K562 (cell line): ENCODE measurements around the gene HPD. TPM values are rescaled to one million over a fixed set of nuclear protein-coding genes. Genes with fewer than 3 reads are reported as not detected.
A peak's percentile ranks its signal among the peaks of the same experiment; 100 is the strongest.

Experiments
- ATAC-seq: fragments of 200-7000 bp; cut with Tn5 transposase; 3 replicates; pipeline ENCODE4 v1.9.1; 2020; ENCODE audit warnings: moderate library complexity
- BruUV-seq: library from RNA; stranded (reverse); fragments of 400-500 nt; replicated peaks from 2 replicates; lab custom pipeline; 2021; lab: Mats Ljungman, UMichigan
- CTCF ChIA-PET: fragments of 300-600 bp; formaldehyde crosslinking; extraction: SDS; loops from one replicate; lab custom pipeline; 2021; ENCODE audit warnings: low intra/inter-chr PET ratio; lab: Yijun Ruan, JAX
- POLR2A ChIA-PET: fragments of 300-600, 350-650 bp; sonication (Branson Sonifier 250); formaldehyde crosslinking; extraction: SDS; loops from one replicate; lab custom pipeline; 2021; ENCODE audit warnings: antibody characterized with exemption, inconsistent platforms; lab: Yijun Ruan, JAX
- DNase-seq, 4 experiments: peaks; one replicate each; pipeline versions ENCODE4 v3.0.0 to v3.0.0-alpha.2; 2011 to 2018; ENCODE audit warnings: low spot score in 3 of 4, mixed read lengths in 3 of 4; ENCODE audit errors: extremely low read depth in 1 of 4
- FAIRE-seq: peaks from 2 replicates; lab custom pipeline; 2011; peaks lifted over from hg19 to GRCh38; lab: Jason Lieb, UNC
- H2AFZ ChIP-seq: 2 replicates; pipeline ENCODE4 v1.6.0; 2011; ENCODE audit warnings: low read depth, low read length, control low read depth, inconsistent platforms
- H3K27ac ChIP-seq: fragments of 200-600 bp; 3 replicates; pipeline ENCODE4 v1.8.0; 2011; ENCODE audit warnings: low read depth, mild to moderate bottlenecking, control low read depth, inconsistent platforms, low read length, moderate library complexity, mixed read lengths; ENCODE audit errors: extremely low read depth
- H3K27me3 ChIP-seq, 2 experiments: fragments of 300-600 bp in 1 of 2; 2 replicates in 1 of 2; 3 replicates in 1 of 2; pipeline versions ENCODE4 v1.6.0 to v1.8.0; 2011; ENCODE audit warnings: inconsistent platforms in 2 of 2, low read length in 2 of 2, mild to moderate bottlenecking in 1 of 2, mixed read lengths in 1 of 2, moderate library complexity in 1 of 2; ENCODE audit not compliant: control insufficient read depth in 2 of 2, insufficient read depth in 2 of 2
- H3K36me3 ChIP-seq: fragments of 300-600 bp; 3 replicates; pipeline ENCODE4 v1.8.0; 2011; ENCODE audit warnings: mild to moderate bottlenecking, low read length, inconsistent platforms; ENCODE audit not compliant: control insufficient read depth, insufficient read depth
- H3K4me1 ChIP-seq, 2 experiments: fragments of 200-600 bp in 1 of 2; replicated peaks in 1 of 2; 2 replicates in 1 of 2; 3 replicates in 1 of 2; pipeline versions ENCODE4 v1.5.1 to v1.8.0; 2011; ENCODE audit warnings: inconsistent platforms in 2 of 2, low read length in 2 of 2, mild to moderate bottlenecking in 1 of 2, mixed read lengths in 1 of 2, moderate library complexity in 1 of 2; ENCODE audit not compliant: control insufficient read depth in 2 of 2, insufficient read depth in 2 of 2
- H3K4me2 ChIP-seq: 2 replicates; pipeline ENCODE4 v1.6.1; 2011; ENCODE audit warnings: low read length, control low read depth, inconsistent platforms, mixed read lengths; ENCODE audit not compliant: insufficient read depth
- H3K4me3 ChIP-seq: fragments of 200-600 bp; sonication (generic), shearing (Covaris generic); 2 replicates; pipeline ENCODE4 v1.5.1; 2016; ENCODE audit warnings: control low read depth, inconsistent platforms
- H3K79me2 ChIP-seq: fragments of 200-600 bp; 3 replicates; pipeline ENCODE4 v1.8.0; 2011; ENCODE audit warnings: low read length, inconsistent platforms; ENCODE audit not compliant: control insufficient read depth, insufficient read depth
- H3K9ac ChIP-seq, 2 experiments: 2 replicates each; pipeline versions ENCODE4 v1.6.0 to v1.6.1; 2011; ENCODE audit warnings: low read depth in 2 of 2, low read length in 2 of 2, control low read depth in 1 of 2, inconsistent platforms in 1 of 2, mild to moderate bottlenecking in 1 of 2, mixed read lengths in 1 of 2; ENCODE audit not compliant: insufficient read depth in 1 of 2
- H3K9me1 ChIP-seq: one replicate; pipeline ENCODE4 v1.6.0; 2011; ENCODE audit warnings: inconsistent platforms, mild to moderate bottlenecking, low read length, moderate library complexity; ENCODE audit not compliant: control insufficient read depth, insufficient read depth
- H3K9me3 ChIP-seq: replicated peaks from 2 replicates; pipeline ENCODE4 v1.5.1; 2011; ENCODE audit warnings: low read depth, low read length, inconsistent platforms; ENCODE audit not compliant: control insufficient read depth, insufficient read depth
- H4K20me1 ChIP-seq: replicated peaks from 2 replicates; pipeline ENCODE4 v1.6.1; 2011; ENCODE audit warnings: low read length, inconsistent platforms, mixed read lengths; ENCODE audit not compliant: control insufficient read depth, insufficient read depth
- ARID1B ChIP-seq: fragments of 450-650 bp; IDR thresholded peaks from 2 replicates; pipeline ENCODE4 v1.6.1; 2016; ENCODE audit warnings: antibody characterized with exemption, mild to moderate bottlenecking, inconsistent platforms
- DPF2 ChIP-seq: fragments of 450-650 bp; IDR thresholded peaks from 2 replicates; pipeline ENCODE4 v1.6.1; 2016
- HIVEP1 ChIP-seq: fragments of 250-450 bp; sonication (Bioruptor Pico); IDR thresholded peaks from 2 replicates; pipeline ENCODE4 v1.4.0; 2020; ENCODE audit warnings: mild to moderate bottlenecking
- SAFB ChIP-seq: fragments of 200-400 bp; formaldehyde crosslinking; IDR thresholded peaks from 2 replicates; pipeline ENCODE4 v1.6.1; 2017; ENCODE audit warnings: low read depth, low read length, borderline replicate concordance
- TCF7L2 ChIP-seq: fragments of 150-350 bp; IDR thresholded peaks from 2 replicates; pipeline ENCODE4 v1.6.1; 2016; ENCODE audit warnings: low read depth, mild to moderate bottlenecking, low read length, moderate library complexity
- ZFP36 ChIP-seq: fragments of 150-350 bp; IDR thresholded peaks from 2 replicates; pipeline ENCODE4 v1.6.1; 2018; ENCODE audit warnings: low read length, low read depth; ENCODE audit not compliant: partially characterized antibody
- ZKSCAN8 ChIP-seq: fragments of 200-800 bp; sonication (Bioruptor generic); IDR thresholded peaks from 2 replicates; pipeline ENCODE4 v1.6.1; 2016; ENCODE audit warnings: missing genetic modification characterization, missing compliant biosample characterization
- ZNF764 ChIP-seq: fragments of 250-450 bp; sonication (Bioruptor Pico); IDR thresholded peaks from 2 replicates; pipeline ENCODE4 v1.4.0; 2020; ENCODE audit warnings: low read depth, mild to moderate bottlenecking, moderate library complexity
- WGBS: fragments of 100-300 bp; shearing (Covaris generic); methylation state at CpG from one replicate; pipeline ENCODE4 v1.1.6; 2016; ENCODE audit warnings: low coverage, mixed read lengths; ENCODE audit not compliant: insufficient coverage; ENCODE audit errors: missing lambda C conversion rate; 5-methylcytosine and 5-hydroxymethylcytosine counted together
- in situ Hi-C: fragments of 300-500 bp; cut with MboI; formaldehyde crosslinking; loops from 4 replicates; pipeline ENCODE4 v1.15.0; 2018; ENCODE audit warnings: inconsistent platforms, mixed read lengths
- intact Hi-C: fragments of 100-400 bp; cut with micrococcal nuclease; formaldehyde crosslinking; loops from 2 replicates; pipeline ENCODE4 v1.14.2; 2022
- polyA plus RNA-seq, 8 experiments: library from polyadenylated mRNA; depleted of rRNA in 4 of 8; stranded (reverse) in 5 of 8; unstranded in 3 of 8; fragments of >200 nt; fragmentation: Nextera tagmentation in 2 of 8; fragmentation: Illumina TruSeq in 1 of 8; extraction: Ambion mirVana in 2 of 8; extraction: Trizol in 1 of 8; gene quantifications; 2 replicates each; pipeline versions ENCODE4 v1.2.1 to v1.2.3, GENCODE V29; 2011 to 2014; ENCODE audit warnings: inconsistent platforms in 1 of 8, missing spikeins in 1 of 8
- total RNA-seq, 7 experiments: library from RNA; depleted of rRNA in 6 of 7; stranded (reverse); fragments of >200 nt in 6 of 7; fragmentation: Illumina TruSeq in 2 of 7; extraction: Trizol in 2 of 7; gene quantifications; 2 replicates each; pipeline versions ENCODE4 v1.2.1 to v1.2.3, GENCODE V29; 2011 to 2021; ENCODE audit warnings: low replicate concordance in 1 of 7
- TF ChIP-seq, protein P1 (sequence below): fragments of 250-450 bp; sonication (Bioruptor Pico); IDR thresholded peaks from 2 replicates; pipeline ENCODE4 v1.5.0; 2021; ENCODE audit warnings: mild to moderate bottlenecking, borderline replicate concordance
- TF ChIP-seq, protein P2 (sequence below): fragments of 150-350 bp; IDR thresholded peaks from 2 replicates; pipeline ENCODE4 v1.6.1; 2014; ENCODE audit warnings: low read depth, mild to moderate bottlenecking, low read length, borderline replicate concordance

Gene HPD
- total and polyA plus RNA-seq, 9 of the 15 experiments (the other 6 are each of a cell fraction or from before 2014, with no cell fraction given), result 0.06 to 0.29 (median 0.07) TPM; not detected in 4

DNA sequence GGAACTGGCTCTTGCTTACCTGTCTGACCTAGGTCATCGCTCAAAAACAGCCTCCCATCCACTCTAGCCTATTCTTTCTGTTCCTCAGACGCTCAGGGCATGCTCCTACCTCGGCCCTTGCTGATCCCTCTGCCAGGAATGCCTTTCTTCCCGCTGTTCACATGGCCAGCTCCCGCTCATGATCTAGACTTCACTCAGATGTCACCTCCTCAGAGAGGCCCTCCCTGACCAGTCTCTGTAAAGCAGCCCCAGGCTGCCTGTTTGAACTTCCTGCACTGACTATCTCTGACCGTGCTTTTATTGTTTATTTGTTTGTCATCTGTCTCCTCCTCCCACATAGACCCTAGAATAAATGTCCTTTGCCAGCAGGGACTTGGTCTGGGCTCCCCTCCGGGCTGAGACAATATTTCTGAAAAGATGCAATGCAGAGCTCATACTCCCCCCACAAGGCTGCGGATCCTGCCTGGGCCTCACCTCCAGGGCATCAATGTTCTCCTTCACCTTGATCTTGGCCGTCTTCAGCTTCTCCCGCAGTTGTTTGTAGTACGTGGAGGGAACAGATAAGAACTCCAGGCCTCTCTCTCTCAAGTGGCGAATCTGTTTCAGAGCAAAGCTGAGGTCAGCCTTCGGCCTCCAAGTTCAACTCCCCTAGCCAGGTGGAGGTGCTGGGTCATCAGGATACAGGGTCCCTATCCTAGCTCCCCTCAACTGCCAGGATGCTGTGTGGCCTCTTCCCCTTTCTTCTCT, 15.2 kb downstream of the HPD start (continued):
- TF ChIP-seq ZFP36 (peak; percentile 98), ARID1B (peak; percentile 65), DPF2 (0 out of 2 replicates have a peak, but pooled peaks have one; percentile 41)
- TF ChIP-seq, all 486 proteins: peak for 24

DNA sequence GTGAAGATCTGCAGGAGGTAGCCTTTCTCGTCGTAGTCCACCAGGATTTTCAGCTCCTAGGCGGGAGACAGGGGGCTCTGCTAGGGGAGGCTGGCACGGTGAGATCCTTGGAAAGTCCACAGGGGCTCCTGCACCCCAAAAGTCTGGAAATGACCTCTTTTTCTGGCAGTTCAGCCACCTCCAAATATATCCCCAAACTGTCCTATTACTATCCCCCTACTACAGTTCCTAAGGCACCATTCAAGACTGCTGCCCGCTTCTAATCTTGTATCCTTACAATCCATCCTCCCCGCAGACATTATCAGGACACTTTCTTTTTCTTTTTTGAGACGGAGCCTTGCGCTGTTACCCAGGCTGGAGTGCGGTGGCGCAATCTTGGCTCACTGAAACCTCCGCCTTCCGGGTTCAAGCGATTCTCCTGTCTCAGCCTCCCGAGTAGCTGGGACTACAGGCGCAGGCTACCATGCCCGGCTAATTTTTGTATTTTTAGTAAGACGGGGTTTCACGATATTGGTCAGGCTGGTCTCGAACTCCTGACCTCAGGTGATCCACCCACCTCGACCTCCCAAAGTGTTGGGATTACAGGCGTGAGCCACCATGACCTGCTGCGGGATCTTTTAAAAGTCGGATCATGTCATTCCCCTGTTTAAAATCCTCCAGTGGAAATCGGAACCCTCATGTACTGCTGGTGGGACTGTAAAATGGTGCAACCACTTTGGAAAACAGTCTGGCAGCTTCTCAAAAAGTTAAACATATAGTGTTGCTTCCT, 18.5 kb downstream of the HPD start:
- intact Hi-C loops, result loop anchor here (1.0 kb wide), 1 partner anchor 48 kb away; the partner anchor contains the start of gene PSMD9
- FAIRE-seq (peak; percentile 49), ATAC-seq (peak; percentile 17)
- TF ChIP-seq HIVEP1 (CRISPR knock-in tag), result no peak
- TF ChIP-seq, protein P1, sequence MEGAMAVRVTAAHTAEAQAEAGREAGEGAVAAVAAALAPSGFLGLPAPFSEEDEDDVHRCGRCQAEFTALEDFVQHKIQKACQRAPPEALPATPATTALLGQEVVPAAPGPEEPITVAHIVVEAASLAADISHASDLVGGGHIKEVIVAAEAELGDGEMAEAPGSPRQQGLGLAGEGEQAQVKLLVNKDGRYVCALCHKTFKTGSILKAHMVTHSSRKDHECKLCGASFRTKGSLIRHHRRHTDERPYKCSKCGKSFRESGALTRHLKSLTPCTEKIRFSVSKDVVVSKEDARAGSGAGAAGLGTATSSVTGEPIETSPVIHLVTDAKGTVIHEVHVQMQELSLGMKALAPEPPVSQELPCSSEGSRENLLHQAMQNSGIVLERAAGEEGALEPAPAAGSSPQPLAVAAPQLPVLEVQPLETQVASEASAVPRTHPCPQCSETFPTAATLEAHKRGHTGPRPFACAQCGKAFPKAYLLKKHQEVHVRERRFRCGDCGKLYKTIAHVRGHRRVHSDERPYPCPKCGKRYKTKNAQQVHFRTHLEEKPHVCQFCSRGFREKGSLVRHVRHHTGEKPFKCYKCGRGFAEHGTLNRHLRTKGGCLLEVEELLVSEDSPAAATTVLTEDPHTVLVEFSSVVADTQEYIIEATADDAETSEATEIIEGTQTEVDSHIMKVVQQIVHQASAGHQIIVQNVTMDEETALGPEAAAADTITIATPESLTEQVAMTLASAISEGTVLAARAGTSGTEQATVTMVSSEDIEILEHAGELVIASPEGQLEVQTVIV, result no peak
- no peak for TF ChIP-seq SAFB
- no peak for TF ChIP-seq ZKSCAN8
- TF ChIP-seq, protein P2, sequence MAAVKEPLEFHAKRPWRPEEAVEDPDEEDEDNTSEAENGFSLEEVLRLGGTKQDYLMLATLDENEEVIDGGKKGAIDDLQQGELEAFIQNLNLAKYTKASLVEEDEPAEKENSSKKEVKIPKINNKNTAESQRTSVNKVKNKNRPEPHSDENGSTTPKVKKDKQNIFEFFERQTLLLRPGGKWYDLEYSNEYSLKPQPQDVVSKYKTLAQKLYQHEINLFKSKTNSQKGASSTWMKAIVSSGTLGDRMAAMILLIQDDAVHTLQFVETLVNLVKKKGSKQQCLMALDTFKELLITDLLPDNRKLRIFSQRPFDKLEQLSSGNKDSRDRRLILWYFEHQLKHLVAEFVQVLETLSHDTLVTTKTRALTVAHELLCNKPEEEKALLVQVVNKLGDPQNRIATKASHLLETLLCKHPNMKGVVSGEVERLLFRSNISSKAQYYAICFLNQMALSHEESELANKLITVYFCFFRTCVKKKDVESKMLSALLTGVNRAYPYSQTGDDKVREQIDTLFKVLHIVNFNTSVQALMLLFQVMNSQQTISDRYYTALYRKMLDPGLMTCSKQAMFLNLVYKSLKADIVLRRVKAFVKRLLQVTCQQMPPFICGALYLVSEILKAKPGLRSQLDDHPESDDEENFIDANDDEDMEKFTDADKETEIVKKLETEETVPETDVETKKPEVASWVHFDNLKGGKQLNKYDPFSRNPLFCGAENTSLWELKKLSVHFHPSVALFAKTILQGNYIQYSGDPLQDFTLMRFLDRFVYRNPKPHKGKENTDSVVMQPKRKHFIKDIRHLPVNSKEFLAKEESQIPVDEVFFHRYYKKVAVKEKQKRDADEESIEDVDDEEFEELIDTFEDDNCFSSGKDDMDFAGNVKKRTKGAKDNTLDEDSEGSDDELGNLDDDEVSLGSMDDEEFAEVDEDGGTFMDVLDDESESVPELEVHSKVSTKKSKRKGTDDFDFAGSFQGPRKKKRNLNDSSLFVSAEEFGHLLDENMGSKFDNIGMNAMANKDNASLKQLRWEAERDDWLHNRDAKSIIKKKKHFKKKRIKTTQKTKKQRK, result no peak
- TF ChIP-seq ZNF764 (CRISPR knock-in tag), result no peak
- no peak for TF ChIP-seq TCF7L2

More for the DNA sequence above, 18.5 kb downstream of the HPD start:
- TSS peak; percentile 97 for BruUV-seq
- Histone ChIP-seq H3K4me2 (peak overlapping the region; percentile 97), H3K79me2 (peaks cover 3% of the 10 kb centered on the region; the same call in 2 of the 3 replicates), H3K36me3 (no peaks in the 10 kb centered on the region), H3K4me1 (peaks cover 18 to 30% of the 10 kb centered on the region in 2 experiments), H2AFZ (peak overlapping the region; percentile 98), H3K4me3 (peak overlapping the region; percentile 75), H3K9ac (peak overlapping the region; percentile 92 to 96), H3K9me3 (no peaks in the 10 kb centered on the region), H3K9me1 (no peaks in the 10 kb centered on the region), H3K27me3 (no peaks in the 10 kb centered on the region), H3K27ac (peak overlapping the region; percentile 89), H4K20me1 (no peaks in the 10 kb centered on the region)
- ChIA-PET POLR2A (interaction anchor here (0.7 to 2.8 kb wide), 6 partner anchors 13 to 52 kb away, joined by 3 to 18 read pairs (median 3); no protein-coding TSS in a partner anchor), CTCF (interaction anchor here (0.5 kb wide), 1 partner anchor 49 kb away, joined by 3 read pairs; the partner anchor contains the start of gene PSMD9)
- in situ Hi-C loops, result loop anchor here (25.0 kb wide), 1 partner anchor 1547 kb away; the partner anchor contains the start of gene KMT5A
- DNase-seq, result peak in 1 of 4 experiments; percentile 49
- WGBS, result 6% methylated on average over 24 of the region's 24 CpGs
